H1 (cell line): ENCODE measurements around the gene PRKCH.

Source experiments
- CTCF ChIP-seq, 3 experiments: IDR thresholded peaks; 1 replicate in 2 of 3; 2 replicates in 1 of 3; pipeline versions ENCODE4 v1.5.1 to v1.6.1; 2011; ENCODE audit warnings: low read length in 3 of 3, mild to moderate bottlenecking in 3 of 3, inconsistent platforms in 2 of 3, low read depth in 1 of 3, moderate library complexity in 1 of 3; ENCODE audit not compliant: insufficient read depth in 1 of 3; ENCODE audit errors: control extremely low read depth in 1 of 3
- EGR1 ChIP-seq: IDR thresholded peaks from 2 replicates; pipeline ENCODE4 v1.6.1; 2011; ENCODE audit warnings: low read depth, low read length, borderline replicate concordance
- EP300 ChIP-seq, 2 experiments: IDR thresholded peaks; 1 replicate in 1 of 2; 2 replicates in 1 of 2; pipeline ENCODE4 v1.6.1; 2011 to 2012; ENCODE audit warnings: low read depth in 2 of 2, low read length in 2 of 2, mild to moderate bottlenecking in 2 of 2, borderline replicate concordance in 1 of 2, inconsistent platforms in 1 of 2, moderate library complexity in 1 of 2
- EZH2 ChIP-seq: fragments of 200-600 bp; sonication (generic); IDR thresholded peaks from 2 replicates; pipeline ENCODE4 v1.7.1; 2012; ENCODE audit warnings: low read depth, mild to moderate bottlenecking, moderate library complexity, low read length, inconsistent platforms; ENCODE audit not compliant: severe bottlenecking
- POLR2AphosphoS5 ChIP-seq: IDR thresholded peaks from 2 replicates; pipeline ENCODE4 v1.6.1; 2011; ENCODE audit warnings: low read depth, low read length
- SUZ12 ChIP-seq: fragments of 200-600 bp; sonication (generic); IDR thresholded peaks from 2 replicates; pipeline ENCODE4 v1.6.1; 2012; ENCODE audit warnings: mild to moderate bottlenecking, inconsistent platforms, low read length, moderate library complexity, mixed read lengths
- TCF12 ChIP-seq: IDR thresholded peaks from 2 replicates; pipeline ENCODE4 v1.6.1; 2011; ENCODE audit warnings: low read depth, mild to moderate bottlenecking, low read length
- USF2 ChIP-seq: IDR thresholded peaks from 2 replicates; pipeline ENCODE4 v1.6.1; 2011; ENCODE audit warnings: low read length, improper control_type of control experiment
- TF ChIP-seq, protein P1 (sequence below): IDR thresholded peaks from 2 replicates; pipeline ENCODE4 v1.6.1; 2011; ENCODE audit warnings: low read depth, mild to moderate bottlenecking, low read length; ENCODE audit not compliant: insufficient read depth
- TF ChIP-seq, protein P2 (sequence below): IDR thresholded peaks from 2 replicates; pipeline ENCODE4 v1.6.1; 2012; ENCODE audit warnings: inconsistent platforms

DNA sequence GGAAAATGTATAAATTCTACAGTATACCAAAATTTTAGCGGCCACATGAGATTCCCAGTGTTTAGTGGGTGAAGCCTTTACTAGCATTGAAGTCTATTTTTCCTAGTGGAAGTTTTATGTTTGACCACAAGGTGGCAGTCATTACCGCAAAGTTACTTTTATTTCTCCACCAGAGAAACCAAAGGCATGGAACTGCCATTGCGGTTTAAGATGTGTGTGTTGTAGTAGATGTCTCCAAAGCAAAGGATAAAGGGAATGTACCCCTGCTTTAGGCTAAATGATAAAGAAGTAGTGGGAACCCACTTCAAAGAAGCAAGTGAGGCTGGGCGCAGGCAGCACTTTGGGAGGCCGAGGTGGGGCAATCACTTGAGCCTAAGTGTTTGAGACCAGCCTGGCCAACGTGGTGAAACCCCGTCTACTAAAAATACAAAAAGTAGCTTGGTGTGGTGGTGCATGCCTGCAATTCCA is 140.5 kb downstream of the PRKCH start:
- TF ChIP-seq TCF12 (no peak), POLR2AphosphoS5 (no peak), CTCF (IDR thresholded peaks at IDR 0.05; ENCODE audit: control extremely low read depth in 1 of 3, insufficient read depth in 1 of 3, low read depth in 1 of 3, low read length in 3 of 3) (peak in 2 of 3 experiments; percentile 64 to 69; a peak in 3 of 4 replicates), EZH2 (no peak), USF2 (no peak), EP300 (IDR thresholded peaks at IDR 0.05; ENCODE audit: borderline replicate concordance in 1 of 2, low read depth in 2 of 2, low read length in 2 of 2) (no peak), EGR1 (no peak), SUZ12 (no peak)
- TF ChIP-seq, protein P1, sequence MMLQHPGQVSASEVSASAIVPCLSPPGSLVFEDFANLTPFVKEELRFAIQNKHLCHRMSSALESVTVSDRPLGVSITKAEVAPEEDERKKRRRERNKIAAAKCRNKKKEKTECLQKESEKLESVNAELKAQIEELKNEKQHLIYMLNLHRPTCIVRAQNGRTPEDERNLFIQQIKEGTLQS, result no peak
- TF ChIP-seq, protein P2, sequence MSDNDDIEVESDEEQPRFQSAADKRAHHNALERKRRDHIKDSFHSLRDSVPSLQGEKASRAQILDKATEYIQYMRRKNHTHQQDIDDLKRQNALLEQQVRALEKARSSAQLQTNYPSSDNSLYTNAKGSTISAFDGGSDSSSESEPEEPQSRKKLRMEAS, result no peak
